HTERT RPE-1 (cell line): ENCODE measurements around the gene PARD3.
"Not testable (repeated sequence)": the region's sequence is repeated elsewhere in the genome, so short reads cannot be mapped to it uniquely, and the experiment has no call there.

Source experiments
- in situ Hi-C: fragments of 300-500 bp; cut with MboI; formaldehyde crosslinking; loops from 4 replicates; pipeline ENCODE4 v1.14.3; 2020; ENCODE audit warnings: low sequenced_read_pairs

Gene PARD3

GRCh38 chr10:34475274-34475646 lies 339.8 kb downstream of the PARD3 start:
- in situ Hi-C loops, result no loop called here

GRCh38 chr10:34474555-34475273 lies 340.4 kb downstream of the PARD3 start:
- in situ Hi-C loops, result no loop called here

- in situ Hi-C loops, result no loop called here
Measured at GRCh38 chr10:34474009-34474376, 341.1 kb downstream of the PARD3 start.

GRCh38 chr10:34473174-34474008 lies 341.7 kb downstream of the PARD3 start:
- in situ Hi-C loops, result no loop called here

GRCh38 chr10:34470307-34470706 lies 344.8 kb downstream of the PARD3 start:
- in situ Hi-C loops, result no loop called here

GRCh38 chr10:34469446-34469845 lies 345.6 kb downstream of the PARD3 start:
- in situ Hi-C loops, result no loop called here

GRCh38 chr10:34467902-34468301 lies 347.2 kb downstream of the PARD3 start:
- in situ Hi-C loops, result no loop called here

- in situ Hi-C loops, result no loop called here
Measured at GRCh38 chr10:34467364-34467763, 347.7 kb downstream of the PARD3 start.

GRCh38 chr10:34465678-34466077 lies 349.4 kb downstream of the PARD3 start:
- in situ Hi-C loops, result no loop called here

GRCh38 chr10:34464591-34464990 lies 350.5 kb downstream of the PARD3 start:
- in situ Hi-C loops, result no loop called here

- in situ Hi-C loops, result no loop called here
Measured at GRCh38 chr10:34464000-34464399, 351.1 kb downstream of the PARD3 start.

- in situ Hi-C loops, result no loop called here
Measured at GRCh38 chr10:34462993-34463392, 352.1 kb downstream of the PARD3 start.

GRCh38 chr10:34462056-34462455 lies 353.0 kb downstream of the PARD3 start:
- in situ Hi-C loops, result no loop called here

- in situ Hi-C loops, result no loop called here
Measured at GRCh38 chr10:34454590-34455261, 360.4 kb downstream of the PARD3 start.

GRCh38 chr10:34449836-34450235 lies 365.3 kb downstream of the PARD3 start:
- in situ Hi-C loops, result no loop called here

- in situ Hi-C loops, result no loop called here
Measured at GRCh38 chr10:34446049-34446448, 369.0 kb downstream of the PARD3 start.

- in situ Hi-C loops, result no loop called here
Measured at GRCh38 chr10:34444223-34445183, 370.6 kb downstream of the PARD3 start.

- in situ Hi-C loops, result not testable (repeated sequence)
Measured at GRCh38 chr10:34439386-34439785, 375.7 kb downstream of the PARD3 start.

GRCh38 chr10:34438741-34439140 lies 376.4 kb downstream of the PARD3 start:
- in situ Hi-C loops, result no loop called here

GRCh38 chr10:34437906-34438305 lies 377.2 kb downstream of the PARD3 start:
- in situ Hi-C loops, result no loop called here
